A549 (cell line): ENCODE measurements around the gene ASPHD2.

Experiments used
- CTCF ChIP-seq: fragments of >200 bp; sonication (Bioruptor Twin); formaldehyde crosslinking; IDR thresholded peaks from 3 replicates; pipeline ENCODE4 v1.5.1; 2016
- HMGXB4 ChIP-seq: fragments of 250-450 bp; sonication (Bioruptor Pico); IDR thresholded peaks from 2 replicates; pipeline ENCODE4 v1.5.0; 2021; ENCODE audit warnings: mild to moderate bottlenecking, moderate library complexity, borderline replicate concordance
- MAX ChIP-seq: IDR thresholded peaks from 2 replicates; pipeline ENCODE4 v1.6.1; 2012
- NPAS2 ChIP-seq: fragments of 250-450 bp; sonication (Bioruptor Pico); IDR thresholded peaks from 2 replicates; pipeline ENCODE4 v1.8.0; 2022; ENCODE audit warnings: mild to moderate bottlenecking, moderate library complexity, borderline replicate concordance
- PBX3 ChIP-seq: IDR thresholded peaks from 2 replicates; pipeline ENCODE4 v1.6.1; 2012
- REST ChIP-seq: fragments of 200-600 bp; sonication (generic); IDR thresholded peaks from 2 replicates; pipeline ENCODE4 v1.6.1; 2016; ENCODE audit warnings: antibody characterized with exemption, mild to moderate bottlenecking, moderate library complexity
- RFX5 ChIP-seq: fragments of 450-650 bp; IDR thresholded peaks from 2 replicates; pipeline ENCODE4 v1.7.1; 2014; ENCODE audit warnings: antibody characterized with exemption, mild to moderate bottlenecking, moderate library complexity
- SMC3 ChIP-seq: fragments of >200 bp; sonication (Bioruptor Twin); formaldehyde crosslinking; IDR thresholded peaks from 3 replicates; pipeline ENCODE4 v1.6.1; 2018; ENCODE audit warnings: inconsistent platforms
- SREBF2 ChIP-seq: fragments of 450-650 bp; IDR thresholded peaks from 2 replicates; pipeline ENCODE4 v1.6.1; 2014; ENCODE audit warnings: mild to moderate bottlenecking, moderate library complexity
- ZC3H11A ChIP-seq: fragments of 450-650 bp; IDR thresholded peaks from 2 replicates; pipeline ENCODE4 v1.6.1; 2014; ENCODE audit warnings: antibody characterized with exemption, mild to moderate bottlenecking

GRCh38 chr22:26463688-26464087 is 34.6 kb downstream of the ASPHD2 start:
- TF ChIP-seq CTCF (no peak), RFX5 (no peak), REST (no peak), PBX3 (no peak), NPAS2 (no peak), ZC3H11A (no peak), HMGXB4 (CRISPR knock-in tag) (no peak), MAX (no peak), SREBF2 (no peak), SMC3 (no peak)
